CD4-positive, alpha-beta memory T cell (primary cell): ENCODE data around the gene URI1. TPM values are rescaled to one million over a fixed set of nuclear protein-coding genes. Genes with fewer than 3 reads are reported as not detected.

Experiments
- CTCF ChIA-PET: fragments of 350-600 bp; sonication (Branson Sonifier 250); formaldehyde crosslinking; loops from one replicate; lab custom pipeline; 2021; ENCODE audit warnings: inconsistent platforms; ENCODE audit not compliant: partially characterized antibody; lab: Charles Lee
- POLR2A ChIA-PET: fragments of 350-600 bp; sonication (Branson Sonifier 250); formaldehyde crosslinking; loops from one replicate; lab custom pipeline; 2021; ENCODE audit not compliant: partially characterized antibody; lab: Charles Lee
- DNase-seq, 5 donors: peaks; one replicate each; pipeline versions ENCODE4 v3.0.0 to v3.0.0-alpha.2; 2020 to 2022; ENCODE audit warnings: mixed read lengths in 1 of 5
- H3K27ac ChIP-seq: one replicate; pipeline ENCODE4 v1.7.0; 2013; ENCODE audit warnings: low read depth, low read length
- H3K27me3 ChIP-seq: 2 replicates; pipeline ENCODE4 v1.7.0; 2013; ENCODE audit warnings: mild to moderate bottlenecking, low read length, moderate library complexity; ENCODE audit not compliant: insufficient read depth
- H3K36me3 ChIP-seq: 2 replicates; pipeline ENCODE4 v1.7.0; 2013; ENCODE audit warnings: mild to moderate bottlenecking, low read length, moderate library complexity; ENCODE audit not compliant: insufficient read depth
- H3K4me1 ChIP-seq: 2 replicates; pipeline ENCODE4 v1.7.0; 2013; ENCODE audit warnings: mild to moderate bottlenecking, low read length, moderate library complexity; ENCODE audit not compliant: insufficient read depth
- H3K4me3 ChIP-seq, 2 donors: one replicate each; pipeline ENCODE4 v1.7.0; 2013; ENCODE audit warnings: low read length in 2 of 2, mild to moderate bottlenecking in 1 of 2
- H3K9me3 ChIP-seq, 2 donors: one replicate each; pipeline ENCODE4 v1.7.0; 2013; ENCODE audit warnings: low read length in 2 of 2, control low read depth in 1 of 2; ENCODE audit not compliant: control insufficient read depth in 1 of 2
- H3K27ac Mint-ChIP-seq, 7 donors: one replicate each; pipeline ENCODE4 v1.8.0; 2020 to 2021; ENCODE audit warnings: mixed read lengths in 7 of 7, mild to moderate bottlenecking in 6 of 7, inconsistent platforms in 3 of 7, moderate library complexity in 3 of 7
- H3K27me3 Mint-ChIP-seq, 2 donors: one replicate each; pipeline ENCODE4 v1.8.0; 2020 to 2021; ENCODE audit warnings: mixed read lengths in 2 of 2
- H3K36me3 Mint-ChIP-seq, 2 donors: one replicate each; pipeline ENCODE4 v1.8.0; 2020 to 2021; ENCODE audit warnings: mixed read lengths in 2 of 2, inconsistent platforms in 1 of 2, mild to moderate bottlenecking in 1 of 2
- H3K4me1 Mint-ChIP-seq, 4 donors: one replicate each; pipeline ENCODE4 v1.8.0; 2020 to 2021; ENCODE audit warnings: mixed read lengths in 4 of 4, mild to moderate bottlenecking in 1 of 4
- H3K4me3 Mint-ChIP-seq, 8 donors: one replicate each; pipeline ENCODE4 v1.8.0; 2020 to 2021; ENCODE audit warnings: mixed read lengths in 8 of 8, mild to moderate bottlenecking in 7 of 8, moderate library complexity in 6 of 8, inconsistent platforms in 3 of 8
- H3K9me3 Mint-ChIP-seq, 8 donors: one replicate each; pipeline ENCODE4 v1.8.0; 2020 to 2021; ENCODE audit warnings: mixed read lengths in 8 of 8, mild to moderate bottlenecking in 5 of 8, inconsistent platforms in 3 of 8, moderate library complexity in 1 of 8
- intact Hi-C: fragments of 100-400 bp; cut with micrococcal nuclease; formaldehyde crosslinking; loops from one replicate; pipeline ENCODE4 v1.15.1; 2023
- polyA plus RNA-seq, 2 donors: library from polyadenylated mRNA; unstranded; fragments of 300-500 nt; fragmentation: Illumina TruSeq; gene quantifications; one replicate each; pipeline ENCODE4 v1.2.3, GENCODE V29; 2021
- total RNA-seq, 2 experiments: library from RNA; stranded (reverse); gene quantifications; one replicate each; pipeline ENCODE4 v1.2.3, GENCODE V29; 2021

The URI1 gene, protein sequence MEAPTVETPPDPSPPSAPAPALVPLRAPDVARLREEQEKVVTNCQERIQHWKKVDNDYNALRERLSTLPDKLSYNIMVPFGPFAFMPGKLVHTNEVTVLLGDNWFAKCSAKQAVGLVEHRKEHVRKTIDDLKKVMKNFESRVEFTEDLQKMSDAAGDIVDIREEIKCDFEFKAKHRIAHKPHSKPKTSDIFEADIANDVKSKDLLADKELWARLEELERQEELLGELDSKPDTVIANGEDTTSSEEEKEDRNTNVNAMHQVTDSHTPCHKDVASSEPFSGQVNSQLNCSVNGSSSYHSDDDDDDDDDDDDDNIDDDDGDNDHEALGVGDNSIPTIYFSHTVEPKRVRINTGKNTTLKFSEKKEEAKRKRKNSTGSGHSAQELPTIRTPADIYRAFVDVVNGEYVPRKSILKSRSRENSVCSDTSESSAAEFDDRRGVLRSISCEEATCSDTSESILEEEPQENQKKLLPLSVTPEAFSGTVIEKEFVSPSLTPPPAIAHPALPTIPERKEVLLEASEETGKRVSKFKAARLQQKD
- 10 to 100 TPM; 91.7 to 95.0 TPM for total RNA-seq
- polyA plus RNA-seq, result 10 to 100 TPM; 16.6 to 37.7 TPM

DNA sequence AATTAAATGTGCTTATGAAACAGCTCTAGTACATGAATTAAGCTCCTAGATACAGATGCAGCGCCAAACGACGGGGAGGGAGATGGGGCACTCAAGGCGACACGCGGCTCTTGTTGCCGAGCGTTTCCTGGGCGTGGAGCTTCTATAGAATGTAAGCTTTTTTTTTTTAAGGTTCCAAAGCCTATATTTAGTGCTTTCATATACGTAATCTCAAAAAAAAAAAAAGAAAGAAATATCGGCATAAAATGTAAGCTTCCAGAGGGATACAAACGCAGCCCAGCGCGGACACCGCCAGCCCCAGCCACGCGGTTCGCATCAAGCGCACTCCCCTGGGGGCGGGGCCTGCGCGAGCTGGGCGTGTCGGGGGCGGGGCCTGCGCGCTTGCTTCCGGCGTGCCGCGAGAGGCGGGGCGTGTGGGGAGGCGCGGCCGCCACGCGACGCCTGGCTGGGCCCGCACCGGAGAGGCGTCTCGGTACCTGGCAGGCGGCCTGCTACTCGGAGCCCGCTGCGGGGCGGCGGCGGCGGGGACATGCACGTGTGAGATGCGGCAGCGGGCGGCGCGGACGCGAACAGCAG is at the start of gene URI1:
Gene URI1 (plus strand): TSS at position 412 of the 576 bp plus-strand sequence. CDS start 309 bp downstream, outside the sequence.
- H3K4me3 ChIP-seq, result peak within 1 kb of the TSS; percentile 88 to 93
- ChIA-PET POLR2A (interaction anchor here (0.7 to 2.8 kb wide), 12 partner anchors 13 to 336 kb away, joined by 3 to 20 read pairs (median 3); partner anchors contain the start of genes C19orf12, PLEKHF1 and POP4), CTCF (interaction anchor here (0.9 to 1.6 kb wide), 6 partner anchors 22 to 332 kb away, joined by 3 to 7 read pairs (median 3); no protein-coding TSS in a partner anchor)
- H3K27ac ChIP-seq, result peak within 1 kb of the TSS; percentile 78
- H3K9me3 ChIP-seq, result no peaks in the 10 kb centered on the region
- intact Hi-C loops, result loop anchor here (1.0 to 5.0 kb wide), 4 partner anchors 97 to 730 kb away; partner anchors contain the start of genes CCNE1, POP4 and UQCRFS1
- Mint-ChIP-seq H3K27ac (peak within 1 kb of the TSS; percentile 78 to 98 (median 95)), H3K9me3 (peaks cover 0 to 5% (median 3%) of the 10 kb centered on the region in 8 donors), H3K27me3 (peaks cover 0 to 6% of the 10 kb centered on the region in 2 donors), H3K4me3 (peak within 1 kb of the TSS; percentile 95 to 99 (median 96)), H3K36me3 (peaks cover 3 to 7% of the 10 kb centered on the region in 2 donors), H3K4me1 (peaks cover 28 to 48% (median 39%) of the 10 kb centered on the region in 4 donors)
- peaks cover 50% of the 10 kb centered on the region for H3K4me1 ChIP-seq
- peak; percentile 88 to 95 (median 91) for DNase-seq
- no peaks in the 10 kb centered on the region for H3K36me3 ChIP-seq
- H3K27me3 ChIP-seq, result no peaks in the 10 kb centered on the region

DNA sequence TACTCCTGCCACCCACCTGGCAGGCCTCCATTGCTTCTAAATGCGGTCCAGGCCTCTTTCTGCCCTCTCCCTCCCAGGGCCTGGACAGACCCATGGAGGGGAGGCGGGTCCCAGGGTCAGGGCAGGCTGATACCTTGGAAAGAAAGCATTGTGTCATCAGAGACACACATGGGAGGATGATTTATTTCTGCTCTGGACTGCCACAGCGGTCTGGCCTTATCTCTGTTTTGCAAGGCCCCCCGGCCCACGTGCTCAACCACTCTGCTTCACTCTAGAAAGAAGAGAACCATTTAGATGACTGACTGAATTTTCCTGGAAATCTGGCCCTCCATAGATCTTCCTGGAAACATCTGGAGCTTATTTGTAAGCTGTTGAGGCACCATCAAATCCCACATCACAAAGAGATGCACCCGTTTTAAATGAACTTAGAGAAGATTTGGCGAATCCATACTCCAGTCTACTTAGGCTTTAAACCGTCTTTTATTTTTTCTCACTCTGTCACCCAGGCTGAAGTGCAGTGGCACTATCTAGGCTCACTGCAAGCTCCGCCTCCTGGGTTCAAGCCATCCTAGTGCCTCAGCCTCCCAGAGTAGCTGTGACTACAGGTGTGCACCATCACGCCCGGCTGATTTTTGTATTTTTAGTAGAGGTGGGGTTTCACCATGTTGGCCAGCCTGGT is 48.3 kb upstream of the URI1 start:
- Histone ChIP-seq H3K36me3 (no peaks in the 10 kb centered on the region), H3K4me1 (no peaks in the 10 kb centered on the region), H3K4me3 (no peak overlapping the region), H3K9me3 (no peaks in the 10 kb centered on the region), H3K27me3 (no peaks in the 10 kb centered on the region), H3K27ac (no peak overlapping the region)
- Mint-ChIP-seq H3K27ac (no peak overlapping the region), H3K4me3 (no peak overlapping the region), H3K9me3 (peaks cover 0 to 3% (median 0%) of the 10 kb centered on the region in 8 donors), H3K4me1 (no peaks in the 10 kb centered on the region), H3K27me3 (peaks cover 2 to 4% of the 10 kb centered on the region in 2 donors), H3K36me3 (no peaks in the 10 kb centered on the region)
- ChIA-PET CTCF (interaction anchor here (1.2 kb wide), 1 partner anchor 163 kb away, joined by 3 read pairs; no protein-coding TSS in a partner anchor), POLR2A (no interaction called here)
- no peak for DNase-seq
- intact Hi-C loops, result no loop called here

DNA sequence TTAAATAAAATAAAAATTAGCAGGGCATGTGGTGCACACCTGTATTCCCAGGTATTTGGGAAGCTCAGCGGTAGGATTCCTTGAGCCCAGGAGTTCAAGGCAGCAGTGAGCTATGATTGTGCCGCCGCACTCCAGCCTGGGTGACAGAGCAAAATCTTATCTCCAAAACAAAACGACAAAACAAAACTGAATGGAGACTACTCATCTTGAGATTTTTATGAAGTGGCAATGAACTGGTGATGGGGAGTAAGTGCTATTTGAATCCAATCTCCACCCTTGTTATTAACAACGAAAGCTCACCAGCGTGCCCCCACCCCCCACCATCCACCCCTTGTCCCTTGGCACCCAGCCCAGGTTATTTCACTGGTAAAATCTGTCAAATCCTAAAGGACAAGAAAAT is 45.2 kb upstream of the URI1 start:
- no peak overlapping the region for H3K27ac Mint-ChIP-seq
- CTCF ChIA-PET, result no interaction called here
- no peak overlapping the region for H3K4me3 Mint-ChIP-seq
- no peaks in the 10 kb centered on the region for H3K4me1 Mint-ChIP-seq
- POLR2A ChIA-PET, result no interaction called here
- no peaks in the 10 kb centered on the region for H3K4me1 ChIP-seq
- no peaks in the 10 kb centered on the region for H3K27me3 ChIP-seq
- no peaks in the 10 kb centered on the region for H3K36me3 ChIP-seq
- no peaks in the 10 kb centered on the region for H3K36me3 Mint-ChIP-seq
- DNase-seq, result no peak
- no peaks in the 10 kb centered on the region for H3K9me3 Mint-ChIP-seq
- intact Hi-C loops, result no loop called here
- no peak overlapping the region for H3K27ac ChIP-seq
- peaks cover 2 to 4% of the 10 kb centered on the region in 2 donors for H3K27me3 Mint-ChIP-seq
- H3K9me3 ChIP-seq, result no peaks in the 10 kb centered on the region
- H3K4me3 ChIP-seq, result no peak overlapping the region

DNA sequence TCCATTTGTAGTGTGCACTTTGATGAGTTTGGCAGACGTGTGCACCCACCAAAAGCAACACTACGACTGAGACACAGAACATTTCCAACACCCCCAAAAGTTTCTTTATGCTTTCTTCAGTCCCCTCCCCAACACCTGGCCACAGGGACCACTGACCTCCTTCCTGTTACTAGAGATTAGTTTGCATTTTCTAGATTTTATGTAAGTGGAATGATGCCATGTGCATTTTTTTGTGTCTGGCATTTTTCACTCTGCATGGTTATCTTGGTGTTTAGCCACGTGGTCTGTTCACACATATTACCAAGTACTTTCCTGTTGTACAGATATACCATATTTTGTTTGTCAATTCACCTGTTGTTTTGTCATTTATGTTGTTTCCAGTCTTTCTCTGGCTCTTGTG is 44.6 kb upstream of the URI1 start:
- CTCF ChIA-PET, result no interaction called here
- Histone ChIP-seq H3K4me3 (no peak overlapping the region), H3K27ac (no peak overlapping the region), H3K4me1 (no peaks in the 10 kb centered on the region), H3K9me3 (no peaks in the 10 kb centered on the region), H3K27me3 (no peaks in the 10 kb centered on the region), H3K36me3 (no peaks in the 10 kb centered on the region)
- Mint-ChIP-seq H3K4me3 (no peak overlapping the region), H3K9me3 (no peaks in the 10 kb centered on the region), H3K36me3 (no peaks in the 10 kb centered on the region), H3K27me3 (peaks cover 2 to 4% of the 10 kb centered on the region in 2 donors), H3K27ac (no peak overlapping the region), H3K4me1 (no peaks in the 10 kb centered on the region)
- no peak for DNase-seq
- POLR2A ChIA-PET, result no interaction called here
- intact Hi-C loops, result no loop called here

DNA sequence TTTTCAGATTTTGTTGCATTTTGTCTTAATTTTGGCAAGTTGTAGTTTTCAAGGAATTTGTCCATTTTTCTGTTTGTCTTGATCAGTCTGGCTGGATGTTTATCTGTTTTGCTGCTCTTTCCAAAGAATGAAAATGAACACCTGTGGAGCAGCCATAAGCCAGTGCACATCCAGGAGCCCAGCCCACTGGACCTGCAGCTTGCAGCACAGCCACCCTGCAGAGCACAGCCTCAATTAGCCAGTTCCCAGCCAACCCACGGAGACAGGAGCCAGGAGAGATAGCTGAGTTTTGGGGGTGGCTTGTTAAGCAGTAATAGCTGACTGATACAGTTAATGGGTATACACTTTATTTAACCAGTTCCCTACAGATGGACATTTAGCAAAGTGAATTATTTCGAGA is 38.0 kb upstream of the URI1 start:
- Mint-ChIP-seq H3K27ac (no peak overlapping the region), H3K4me3 (no peak overlapping the region), H3K9me3 (peaks cover 0 to 2% (median 0%) of the 10 kb centered on the region in 8 donors), H3K27me3 (peaks cover 4 to 7% of the 10 kb centered on the region in 2 donors), H3K36me3 (no peaks in the 10 kb centered on the region), H3K4me1 (no peaks in the 10 kb centered on the region)
- POLR2A ChIA-PET, result no interaction called here
- Histone ChIP-seq H3K36me3 (no peaks in the 10 kb centered on the region), H3K27me3 (no peaks in the 10 kb centered on the region), H3K27ac (no peak overlapping the region), H3K4me1 (no peaks in the 10 kb centered on the region), H3K9me3 (no peaks in the 10 kb centered on the region), H3K4me3 (no peak overlapping the region)
- intact Hi-C loops, result no loop called here
- no peak for DNase-seq
- CTCF ChIA-PET, result no interaction called here

DNA sequence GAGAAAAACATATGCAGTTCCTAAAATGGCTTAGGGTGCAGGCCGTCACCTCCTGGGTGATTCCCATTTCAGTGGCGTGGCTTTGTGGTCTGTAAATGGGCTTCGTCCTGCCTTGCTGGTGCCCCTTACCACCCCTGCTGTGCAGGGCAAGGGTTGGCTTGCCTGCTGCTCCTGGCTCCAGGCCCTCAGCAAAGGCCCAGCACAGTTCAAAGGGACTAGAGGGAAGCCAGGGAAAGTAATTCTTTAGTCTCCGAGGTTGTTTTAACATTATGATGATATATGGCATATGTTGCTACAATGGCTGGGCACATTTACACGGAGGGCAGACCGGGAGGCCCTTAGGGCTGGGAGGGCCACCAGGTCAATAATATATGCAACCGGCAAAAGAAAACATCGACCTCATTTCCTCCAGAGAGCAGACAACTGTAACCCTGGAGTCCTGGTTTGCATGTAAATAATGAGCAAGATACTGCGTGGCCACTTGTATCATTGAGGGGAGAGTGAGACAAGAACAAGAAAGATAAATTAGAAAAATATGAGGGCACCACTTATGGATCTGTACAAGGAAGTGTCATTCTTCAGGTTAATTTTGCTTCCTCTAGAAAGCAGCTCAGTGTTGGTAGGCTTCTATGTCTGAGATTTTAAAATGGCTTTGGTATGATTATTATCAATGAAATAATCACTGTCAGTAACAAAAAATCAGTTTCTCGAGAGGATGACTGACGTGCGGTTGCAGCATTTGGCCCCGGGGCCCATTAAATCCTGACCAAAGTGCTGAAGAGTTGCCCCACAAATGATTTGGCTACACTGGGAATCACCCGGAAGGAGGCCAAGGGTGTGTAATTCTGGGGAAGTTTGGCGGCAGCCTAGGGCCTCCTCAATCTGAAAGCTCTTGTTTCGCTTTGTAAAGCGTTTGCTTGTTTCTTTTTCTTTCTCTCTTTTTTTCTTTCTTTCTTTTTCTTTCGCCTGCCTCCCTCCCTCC is 32.8 kb upstream of the URI1 start:
- intact Hi-C loops, result no loop called here
- CTCF ChIA-PET, result no interaction called here

More for the DNA sequence above, 32.8 kb upstream of the URI1 start:
- Histone ChIP-seq H3K36me3 (no peaks in the 10 kb centered on the region), H3K9me3 (no peaks in the 10 kb centered on the region), H3K27ac (no peak overlapping the region), H3K4me3 (no peak overlapping the region), H3K4me1 (no peaks in the 10 kb centered on the region), H3K27me3 (no peaks in the 10 kb centered on the region)
- Mint-ChIP-seq H3K36me3 (no peaks in the 10 kb centered on the region), H3K9me3 (peaks cover 0 to 2% (median 0%) of the 10 kb centered on the region in 8 donors), H3K4me1 (no peaks in the 10 kb centered on the region), H3K4me3 (no peak overlapping the region), H3K27me3 (peaks cover 0 to 9% of the 10 kb centered on the region in 2 donors), H3K27ac (no peak overlapping the region)
- DNase-seq, result no peak
- POLR2A ChIA-PET, result no interaction called here
